ENCODE data around the gene UPK3BL2. TPM values are rescaled to one million over a fixed set of nuclear protein-coding genes. Genes with fewer than 3 reads are reported as not detected.
"Not testable (repeated sequence)": the region's sequence is repeated elsewhere in the genome, so short reads cannot be mapped to it uniquely, and the experiment has no call there.

The UPK3BL2 gene
- total RNA-seq, 1 donor from 2014 or later: 2.7 TPM

- not testable (repeated sequence) for DNase-seq
Measured at GRCh38 chr7:102527822-102528793, 15.4 kb downstream of the UPK3BL2 start.

- DNase-seq: not testable (repeated sequence)
Measured at GRCh38 chr7:102527182-102527581, 16.3 kb downstream of the UPK3BL2 start.

- not testable (repeated sequence) for DNase-seq
Measured at GRCh38 chr7:102524803-102525202, 18.7 kb downstream of the UPK3BL2 start.

- not testable (repeated sequence) for DNase-seq
Measured at GRCh38 chr7:102520797-102521196, 22.7 kb downstream of the UPK3BL2 start.

GRCh38 chr7:102517550-102518147 lies 25.8 kb downstream of the UPK3BL2 start, which contains the start of gene RASA4B:
RASA4B (minus strand) TSS chr7:102517777; CDS start chr7:102517710, 67 bp downstream.
- peak; percentile 0 for DNase-seq

DNA sequence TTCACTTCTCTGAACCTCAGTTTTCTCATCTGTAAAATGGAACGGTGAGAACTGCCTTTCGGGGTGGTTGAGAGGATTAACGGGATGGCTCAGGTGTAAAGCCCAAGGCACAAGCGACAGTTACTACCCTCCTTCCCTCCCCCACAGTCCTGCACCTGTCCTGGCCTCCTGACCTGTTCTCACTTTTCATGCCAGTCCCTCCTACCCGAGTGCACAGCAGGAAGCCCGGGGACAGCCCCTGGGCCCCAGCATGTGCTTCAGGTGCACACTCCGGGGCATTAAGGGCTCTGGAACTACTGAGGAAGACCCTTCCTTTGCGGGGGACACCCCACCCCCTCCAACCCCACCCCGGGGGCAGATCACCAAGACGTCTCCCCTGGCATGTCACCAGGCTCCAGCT lies 26.5 kb downstream of the UPK3BL2 start:
- not testable (repeated sequence) for DNase-seq

- not testable (repeated sequence) for DNase-seq
Measured at GRCh38 chr7:102515889-102516288, 27.6 kb downstream of the UPK3BL2 start.

- DNase-seq: not testable (repeated sequence)
Measured at GRCh38 chr7:102514881-102515721, 28.4 kb downstream of the UPK3BL2 start.

- DNase-seq: peak; percentile 66
Measured at GRCh38 chr7:102512642-102513221, 30.8 kb downstream of the UPK3BL2 start.

DNA sequence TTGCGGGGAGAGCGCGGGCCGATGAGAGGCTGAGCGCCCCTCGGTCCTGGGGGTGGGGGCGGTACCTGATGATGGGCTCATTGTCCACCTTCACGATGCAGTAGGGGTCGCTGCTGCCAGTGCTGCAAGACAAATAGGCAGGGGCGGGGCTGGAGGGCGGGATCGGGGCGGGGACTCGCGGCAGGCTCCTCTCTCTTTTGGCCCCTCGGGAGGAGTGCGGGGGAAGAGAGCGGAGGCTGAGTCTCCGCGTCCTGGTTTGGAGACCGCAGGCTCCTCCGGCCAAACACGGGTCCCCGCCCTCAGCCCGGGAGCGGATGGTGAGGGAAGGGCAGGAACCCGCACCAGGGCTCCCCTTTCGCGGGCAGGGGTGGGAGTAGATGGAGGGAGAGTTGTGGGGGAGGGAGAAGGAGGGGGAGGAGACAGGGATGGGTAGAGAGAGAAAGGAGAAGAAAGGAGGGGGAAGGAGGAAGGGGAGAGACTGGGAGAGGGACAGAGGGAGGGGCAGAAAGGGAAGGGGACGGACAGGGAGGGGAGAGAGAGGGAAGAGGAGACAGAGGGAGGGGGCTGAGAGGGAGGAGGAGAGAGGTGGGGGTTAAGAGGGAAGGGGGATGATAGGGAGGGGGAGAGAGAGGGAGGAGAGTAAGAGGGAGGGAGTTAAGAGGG lies 31.5 kb downstream of the UPK3BL2 start:
- DNase-seq: not testable (repeated sequence)

- DNase-seq: not testable (repeated sequence)
Measured at GRCh38 chr7:102510575-102510974, 32.9 kb downstream of the UPK3BL2 start.

- DNase-seq: not testable (repeated sequence)
Measured at GRCh38 chr7:102507410-102508088, 35.9 kb downstream of the UPK3BL2 start.

DNA sequence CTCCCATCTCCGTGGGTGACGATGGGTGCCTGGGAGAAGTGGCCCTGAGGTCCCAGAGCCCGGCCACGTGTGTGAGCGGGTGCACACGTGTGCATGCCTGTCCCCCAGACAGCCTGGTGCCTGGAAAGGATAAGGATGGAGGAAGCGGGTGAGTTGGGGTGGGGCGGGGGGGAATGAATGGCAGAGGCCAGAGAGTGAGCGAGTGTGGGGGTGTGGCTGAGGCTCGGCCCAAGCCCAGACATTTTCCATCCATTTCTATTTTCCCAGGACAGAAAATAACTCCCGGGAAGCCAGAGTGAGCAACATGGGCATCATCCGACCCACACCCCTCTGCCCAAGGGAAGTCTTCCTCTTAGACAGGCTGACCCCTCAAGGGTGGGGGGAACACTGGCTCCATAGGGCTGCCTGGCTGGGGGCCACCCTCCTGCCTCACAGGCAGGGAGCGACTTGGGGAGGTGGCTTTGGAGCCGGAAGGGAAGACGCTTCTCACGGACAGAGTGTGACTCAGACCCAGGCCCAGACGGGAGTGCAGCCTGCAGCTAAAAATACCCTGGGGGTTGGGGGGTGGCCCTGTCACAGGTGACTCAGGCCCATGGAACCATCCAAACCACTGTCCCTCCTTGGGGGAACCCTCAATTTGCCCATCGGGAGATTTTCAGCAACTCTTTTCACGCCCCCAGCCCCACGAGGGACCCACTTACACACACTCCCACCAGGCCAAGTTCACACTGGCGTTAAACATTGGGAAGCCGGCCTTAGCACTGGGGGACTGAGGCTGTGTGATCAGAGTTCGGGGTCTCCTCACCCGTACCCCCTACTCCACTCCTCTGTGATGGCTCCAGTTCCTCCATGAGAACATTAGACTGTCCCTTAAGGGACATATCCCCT lies 38.0 kb downstream of the UPK3BL2 start:
- DNase-seq: not testable (repeated sequence)

DNA sequence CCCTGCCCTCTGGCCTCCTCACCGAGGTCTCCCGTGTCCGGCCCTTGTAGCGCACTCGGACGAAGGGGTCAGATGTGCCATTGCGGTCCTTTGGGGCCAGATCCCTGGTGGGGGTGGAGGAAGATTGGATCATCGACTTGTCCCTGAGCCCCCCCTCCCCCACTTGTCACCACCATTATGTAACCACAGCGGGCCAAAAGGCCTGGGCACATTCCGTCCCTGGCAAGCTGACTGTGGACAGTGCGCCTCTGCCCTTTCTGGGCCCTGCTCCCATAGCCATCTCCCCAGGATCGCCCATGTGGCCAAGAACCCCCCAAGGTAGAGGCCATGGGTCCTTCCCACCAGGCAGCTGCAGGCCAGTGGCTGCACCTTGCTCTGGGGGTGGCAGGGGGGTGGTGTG lies 40.4 kb downstream of the UPK3BL2 start:
- not testable (repeated sequence) for DNase-seq

- DNase-seq: not testable (repeated sequence)
Measured at GRCh38 chr7:102498321-102498720, 45.2 kb downstream of the UPK3BL2 start.

DNA sequence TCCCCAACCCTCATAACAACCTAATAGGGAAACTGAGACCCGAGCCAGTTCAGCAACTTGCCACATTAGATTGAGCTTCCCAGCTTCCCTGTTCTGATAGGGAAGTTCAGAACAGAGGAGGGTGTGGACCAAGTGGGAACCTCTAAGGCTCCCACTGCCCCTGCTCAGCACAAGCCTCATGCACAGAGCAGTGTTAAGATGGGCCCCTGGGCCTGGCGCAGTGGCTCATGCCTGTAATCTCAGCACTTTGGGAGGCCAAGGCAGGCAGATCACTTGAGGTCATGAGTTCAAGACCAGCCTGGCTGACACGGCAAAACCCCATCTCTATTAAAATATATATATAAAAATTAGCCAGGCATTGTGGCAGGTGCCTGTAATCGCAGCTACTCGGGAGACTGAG lies 46.2 kb downstream of the UPK3BL2 start:
- DNase-seq: not testable (repeated sequence)

DNA sequence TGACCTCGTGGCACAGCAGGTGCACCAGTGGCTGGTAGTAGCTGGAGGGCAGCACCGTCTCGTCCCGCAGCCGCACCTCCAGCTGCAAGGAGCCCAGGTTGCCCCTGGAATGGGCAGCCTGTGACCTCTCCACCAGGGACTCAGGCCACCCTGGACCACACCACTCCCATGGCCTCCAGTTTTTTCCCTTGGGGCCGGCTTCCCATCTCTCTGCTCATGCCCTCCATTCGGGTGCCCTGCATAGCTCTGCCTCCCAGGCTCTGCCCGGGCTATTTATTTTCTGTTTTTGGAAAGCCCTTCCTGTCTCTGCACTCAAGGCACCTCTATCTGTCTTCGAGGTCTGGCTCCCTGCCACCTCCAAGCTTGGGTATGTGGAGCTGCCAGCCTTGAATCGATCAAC lies 46.6 kb downstream of the UPK3BL2 start:
- DNase-seq: not testable (repeated sequence)

GRCh38 chr7:102494473-102495149 lies 48.9 kb downstream of the UPK3BL2 start:
- DNase-seq: not testable (repeated sequence)

DNA sequence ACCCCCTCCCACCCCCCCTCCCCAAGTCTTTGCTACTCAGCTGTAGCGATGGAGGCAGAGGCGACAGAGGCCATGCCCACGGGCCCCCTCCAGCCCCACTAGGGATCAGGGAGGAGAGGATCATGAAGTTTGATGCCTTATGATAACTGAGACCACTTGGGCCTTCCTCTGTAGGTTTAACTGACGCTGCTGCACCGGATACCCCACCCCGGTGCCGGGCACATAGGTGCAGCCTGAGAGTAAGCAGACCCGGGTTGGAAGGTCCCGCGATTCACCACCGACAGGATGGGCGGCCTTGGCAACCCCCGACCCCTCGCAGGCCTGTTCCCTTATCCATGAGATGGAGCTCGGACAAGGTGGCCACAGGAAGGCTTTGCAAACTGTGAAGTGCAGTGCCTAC lies 49.5 kb downstream of the UPK3BL2 start:
- not testable (repeated sequence) for DNase-seq

Measured in dermis blood vessel endothelial cell (primary cell).